BJ (cell line): ENCODE data around the gene STK4. TPM values are rescaled to one million over a fixed set of nuclear protein-coding genes. Genes with fewer than 3 reads are reported as not detected.

Experiments
- CTCF ChIA-PET: fragments of 350-600 bp; formaldehyde crosslinking; extraction: SDS; loops from one replicate; lab custom pipeline; 2021; ENCODE audit warnings: antibody characterized with exemption, inconsistent platforms; lab: Yijun Ruan, JAX
- POLR2A ChIA-PET: fragments of 300-600 bp; sonication (Branson Sonifier 250); formaldehyde crosslinking; extraction: SDS; loops from one replicate; lab custom pipeline; 2021; ENCODE audit warnings: antibody characterized with exemption; lab: Charles Lee
- DNase-seq: peaks from one replicate; pipeline ENCODE4 v3.0.0-alpha.2; 2011; ENCODE audit warnings: low read depth
- H3K27me3 ChIP-seq: 2 replicates; pipeline ENCODE4 v1.6.0; 2011; ENCODE audit warnings: low read length; ENCODE audit not compliant: control insufficient read depth, insufficient read depth
- H3K36me3 ChIP-seq: 2 replicates; pipeline ENCODE4 v1.5.1; 2011; ENCODE audit warnings: low read length; ENCODE audit not compliant: control insufficient read depth, insufficient read depth
- H3K4me3 ChIP-seq: 2 replicates; pipeline ENCODE4 v1.5.1; 2011; ENCODE audit warnings: low read depth, mild to moderate bottlenecking, control low read depth, low read length
- CTCF ChIP-seq: IDR thresholded peaks from 2 replicates; pipeline ENCODE4 v1.5.1; 2011; ENCODE audit warnings: low read depth, mild to moderate bottlenecking, control low read depth, inconsistent platforms, low read length, moderate library complexity; ENCODE audit not compliant: insufficient read depth
- polyA plus RNA-seq: library from polyadenylated mRNA; depleted of rRNA; stranded (reverse); fragments of >200 nt; gene quantifications from 2 replicates; pipeline ENCODE4 v1.2.3, GENCODE V29; 2011

STK4 gene
- polyA plus RNA-seq, 1 experiment = 12.4 TPM

GRCh38 chr20:45087814-45088213 lies 121.5 kb downstream of the STK4 start:
- TF ChIP-seq CTCF = no peak
- no peaks in the 10 kb centered on the region for H3K36me3 ChIP-seq
- no peak for DNase-seq
- H3K4me3 ChIP-seq = no peak overlapping the region
- no peaks in the 10 kb centered on the region for H3K27me3 ChIP-seq
- ChIA-PET CTCF (interaction anchor here (2.4 to 15.9 kb wide), 2 partner anchors 8 to 41 kb away, joined by 11 to 407 read pairs; no protein-coding TSS in a partner anchor), POLR2A (no interaction called here)

GRCh38 chr20:45088247-45088646 lies 121.9 kb downstream of the STK4 start:
- Histone ChIP-seq H3K27me3 (no peaks in the 10 kb centered on the region), H3K36me3 (no peaks in the 10 kb centered on the region), H3K4me3 (no peak overlapping the region)
- POLR2A ChIA-PET = interaction anchor here (0.6 kb wide), 1 partner anchor 82 kb away, joined by 3 read pairs; no protein-coding TSS in a partner anchor
- peak; percentile 93 for DNase-seq
- no peak for TF ChIP-seq CTCF
- CTCF ChIA-PET = interaction anchor here (2.4 to 15.9 kb wide), 2 partner anchors 7 to 42 kb away, joined by 11 to 407 read pairs; no protein-coding TSS in a partner anchor

DNA sequence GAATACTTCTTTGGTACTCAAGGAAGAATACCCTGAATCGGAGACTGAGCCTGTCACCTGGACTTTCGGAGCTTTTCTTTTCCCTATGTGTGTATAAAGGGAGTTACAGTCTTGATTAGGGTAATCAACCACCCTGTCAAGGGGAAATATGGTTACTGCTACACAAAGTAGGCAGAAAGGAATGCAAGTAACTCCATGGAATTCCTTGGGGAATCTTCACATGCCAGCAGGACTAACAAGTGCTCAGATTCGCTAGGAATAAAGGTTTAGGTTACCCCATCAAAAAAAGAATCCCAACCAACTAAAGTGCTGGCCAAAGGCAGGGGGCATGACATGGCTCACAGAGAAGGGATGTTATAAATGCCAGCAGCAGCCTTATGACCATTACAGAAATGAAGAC lies 124.2 kb downstream of the STK4 start:
- TF ChIP-seq CTCF = no peak
- Histone ChIP-seq H3K27me3 (no peaks in the 10 kb centered on the region), H3K4me3 (no peak overlapping the region), H3K36me3 (no peaks in the 10 kb centered on the region)
- ChIA-PET POLR2A (no interaction called here), CTCF (interaction anchor here (0.6 to 15.9 kb wide), 4 partner anchors 8 to 200 kb away, joined by 3 to 407 read pairs (median 3); no protein-coding TSS in a partner anchor)
- no peak for DNase-seq

DNA sequence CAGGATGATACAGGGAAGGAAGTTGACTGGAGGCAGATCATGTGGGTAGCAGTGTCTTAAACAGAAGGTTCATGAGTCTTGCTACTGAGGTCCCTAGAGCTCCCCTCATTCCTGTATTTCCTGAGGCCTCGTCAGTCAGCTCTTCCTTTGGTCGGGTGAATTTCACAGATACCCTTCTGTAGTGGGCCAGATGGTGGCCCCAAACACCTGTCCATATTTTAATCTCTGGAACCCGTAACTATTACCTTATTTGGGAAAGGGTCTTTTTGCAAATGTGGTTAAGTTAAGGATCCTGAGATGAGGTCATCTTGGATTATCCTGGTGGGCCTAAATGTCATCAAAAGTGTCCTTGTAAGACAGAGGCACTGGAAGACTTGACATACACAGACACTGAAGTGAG lies 125.1 kb downstream of the STK4 start:
- CTCF ChIA-PET = interaction anchor here (1.3 to 15.9 kb wide), 4 partner anchors 20 to 199 kb away, joined by 3 to 407 read pairs (median 54); no protein-coding TSS in a partner anchor
- POLR2A ChIA-PET = no interaction called here
- no peak overlapping the region for H3K4me3 ChIP-seq
- H3K27me3 ChIP-seq = no peaks in the 10 kb centered on the region
- TF ChIP-seq CTCF = no peak
- no peak for DNase-seq
- H3K36me3 ChIP-seq = no peaks in the 10 kb centered on the region

- Histone ChIP-seq H3K27me3 (no peaks in the 10 kb centered on the region), H3K36me3 (no peaks in the 10 kb centered on the region), H3K4me3 (no peak overlapping the region)
- no peak for TF ChIP-seq CTCF
- CTCF ChIA-PET = interaction anchor here (1.1 to 15.9 kb wide), 3 partner anchors 46 to 346 kb away, joined by 3 to 407 read pairs (median 106); no protein-coding TSS in a partner anchor
- POLR2A ChIA-PET = no interaction called here
- no peak for DNase-seq
These were observed 126.6 kb downstream of the STK4 start for GRCh38 chr20:45092898-45093297.
